HG03139 (cell line): Measurements from ENCODE around the gene SHC4.
"Not testable (repeated sequence)": the region's sequence is repeated elsewhere in the genome, so short reads cannot be mapped to it uniquely, and the experiment has no call there.

Experiments used
- ATAC-seq: cut with Tn5 transposase; IDR thresholded peaks from one replicate; pipeline ENCODE4 v1.9.1; 2021; ENCODE audit not compliant: unreplicated experiment

The SHC4 gene

GRCh38 chr15:48925714-48926223 lies 38.0 kb downstream of the SHC4 start:
- no peak for ATAC-seq

DNA sequence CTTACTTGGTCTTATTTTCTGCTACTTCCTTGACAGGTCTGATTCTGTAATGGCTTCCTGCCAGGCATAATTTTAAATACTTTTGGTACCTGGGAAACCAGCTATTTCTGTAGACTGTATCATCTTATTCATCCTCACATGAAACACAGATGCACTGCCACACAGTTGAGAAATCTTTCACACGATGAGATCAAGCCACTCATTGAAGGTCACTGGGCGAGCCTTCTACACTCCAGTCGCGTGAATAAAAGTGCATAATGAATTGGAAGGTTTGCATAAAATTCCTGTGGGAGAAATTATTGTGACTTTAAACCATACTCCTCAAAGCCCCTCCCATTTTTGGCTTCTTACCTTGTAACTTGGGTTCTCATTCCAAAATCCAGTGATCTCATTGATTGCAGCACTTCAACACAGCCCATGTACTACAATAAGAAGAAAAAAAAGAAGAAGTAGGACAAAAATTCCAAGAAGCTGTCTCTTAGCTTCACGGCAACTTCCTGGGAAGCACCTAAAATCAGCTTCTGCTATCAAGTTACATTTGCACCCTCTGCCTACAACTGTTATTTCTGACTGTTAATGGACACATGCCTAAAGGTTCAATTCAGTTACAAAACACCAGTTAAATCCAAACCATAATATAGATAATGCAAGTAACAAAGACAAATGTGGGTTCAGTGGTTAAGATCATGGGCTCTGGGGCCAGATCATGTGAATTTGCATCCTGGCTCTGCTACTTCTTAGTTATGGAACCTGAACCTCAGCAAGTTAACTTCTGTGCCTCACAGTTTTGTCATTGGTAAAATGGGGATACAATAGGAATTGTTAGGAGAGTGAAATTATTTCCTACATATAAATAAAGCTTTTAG lies 39.0 kb downstream of the SHC4 start:
- no peak for ATAC-seq

DNA sequence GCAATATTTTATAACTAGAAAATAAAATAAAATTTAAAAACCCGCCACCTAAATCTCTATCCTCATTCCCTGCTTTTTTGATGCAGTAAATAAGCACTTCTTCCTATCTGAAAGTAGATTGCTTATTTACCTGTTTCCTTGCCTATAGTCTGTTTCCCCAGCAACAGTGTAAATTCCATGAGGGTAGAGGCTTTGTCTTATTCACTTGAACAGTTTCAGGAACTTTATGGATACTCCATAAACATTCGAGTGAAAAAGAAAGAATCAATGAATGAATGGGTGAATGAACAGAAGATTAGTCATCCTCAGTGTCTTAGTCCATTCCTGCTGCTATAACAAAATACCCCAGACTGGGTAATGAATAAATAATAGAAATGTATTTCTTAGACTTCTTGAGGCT lies 41.7 kb downstream of the SHC4 start:
- ATAC-seq: no peak

DNA sequence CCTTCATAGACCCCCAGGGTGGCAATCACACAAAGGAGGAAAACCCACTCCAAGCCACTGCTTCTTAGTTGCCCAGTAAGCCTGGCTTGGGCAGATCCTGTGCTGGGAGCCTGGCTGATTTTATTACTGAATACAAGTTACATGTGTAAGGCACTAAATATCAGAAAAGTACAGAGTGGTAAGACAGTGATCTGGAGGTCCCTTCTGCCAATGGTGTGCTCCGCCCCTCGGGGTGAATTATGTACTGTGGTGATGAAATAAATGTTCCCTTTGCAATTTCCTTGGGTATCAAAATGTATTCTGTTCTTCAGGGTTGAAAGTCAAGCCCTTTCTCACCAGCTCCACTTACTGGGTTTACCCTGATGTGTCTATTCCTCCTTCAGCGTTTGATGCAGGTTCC lies 47.0 kb downstream of the SHC4 start:
- no peak for ATAC-seq

DNA sequence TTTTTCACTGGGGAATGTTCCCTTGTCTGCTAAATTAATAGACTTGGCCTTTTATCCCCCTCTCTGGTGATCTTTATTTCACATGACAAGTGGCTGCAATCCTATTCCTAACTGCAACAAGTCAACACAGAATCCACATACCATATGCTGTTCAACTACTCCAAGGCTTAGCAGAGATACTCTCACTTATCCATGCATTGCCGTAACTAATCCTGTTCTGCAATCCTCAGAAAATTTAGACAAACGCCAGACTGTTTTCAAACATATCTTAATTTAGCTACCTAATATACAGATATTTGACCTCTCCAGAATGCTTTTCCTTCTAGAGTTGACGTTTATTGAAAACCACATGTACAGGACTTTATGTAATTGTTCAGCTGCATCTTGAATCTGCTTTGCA lies 47.9 kb downstream of the SHC4 start:
- ATAC-seq: no peak

GRCh38 chr15:48914717-48915116 lies 49.0 kb downstream of the SHC4 start:
- ATAC-seq: no peak

DNA sequence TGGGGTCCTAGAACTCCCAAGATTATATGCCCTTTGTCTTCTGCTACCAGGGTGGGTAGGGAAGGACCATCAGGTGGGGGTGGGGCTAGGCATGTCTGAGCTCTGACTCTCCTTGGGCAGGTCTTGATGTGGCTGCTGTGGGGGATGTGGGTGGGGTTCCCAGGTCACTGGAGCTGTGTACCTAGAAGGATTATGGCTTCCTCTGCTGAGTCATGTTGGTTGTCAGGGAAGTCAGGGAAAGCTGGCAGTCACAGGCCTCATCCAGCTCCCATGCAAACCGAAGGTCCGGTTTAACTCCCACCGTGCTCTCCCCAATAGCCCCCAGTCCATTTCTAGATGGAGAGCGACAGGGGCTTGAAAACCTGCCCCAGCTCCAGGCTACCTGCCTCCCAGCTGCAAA lies 50.6 kb downstream of the SHC4 start:
- no peak for ATAC-seq

- not testable (repeated sequence) for ATAC-seq
These were observed 53.2 kb downstream of the SHC4 start for GRCh38 chr15:48910554-48910953.

DNA sequence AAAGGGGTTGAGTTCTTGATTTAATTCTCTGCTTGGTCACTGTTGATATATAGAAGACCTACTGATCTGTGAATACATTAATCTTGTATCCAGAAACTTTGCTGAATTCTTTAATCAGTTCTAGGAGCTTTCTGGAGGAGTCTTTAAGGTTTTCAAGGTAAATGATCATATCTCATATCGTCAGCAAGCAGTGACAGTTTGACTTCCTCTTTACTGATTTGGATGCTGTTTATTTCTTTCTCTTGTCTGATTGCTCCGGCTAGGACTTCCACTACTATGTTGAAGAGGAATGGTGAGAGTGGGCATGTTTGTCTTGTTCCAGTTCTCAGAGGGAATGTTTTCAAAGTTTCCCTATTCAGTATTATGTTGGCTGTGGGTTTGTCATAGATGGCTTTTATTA lies 54.4 kb downstream of the SHC4 start:
- not testable (repeated sequence) for ATAC-seq

GRCh38 chr15:48905847-48906246 lies 57.9 kb downstream of the SHC4 start:
- no peak for ATAC-seq

DNA sequence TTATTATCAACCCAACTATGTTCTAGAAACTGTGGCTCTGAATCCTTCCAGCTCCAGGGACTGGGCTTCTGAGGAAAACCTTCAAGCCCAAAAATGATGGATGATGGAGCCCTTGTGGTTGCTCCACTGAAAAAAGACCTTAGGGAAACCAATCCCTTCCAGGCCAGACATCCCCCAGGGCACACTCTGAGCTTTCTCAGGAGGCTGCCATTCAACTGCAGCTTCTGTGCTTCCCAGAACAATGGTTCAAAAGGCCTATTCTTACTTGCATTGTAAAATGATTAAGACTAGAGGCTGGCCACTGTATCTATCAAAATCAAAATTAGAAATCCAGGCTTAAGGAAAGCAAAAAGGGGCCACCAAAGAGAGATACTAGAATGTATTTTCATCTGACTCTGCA lies 58.5 kb downstream of the SHC4 start:
- no peak for ATAC-seq

DNA sequence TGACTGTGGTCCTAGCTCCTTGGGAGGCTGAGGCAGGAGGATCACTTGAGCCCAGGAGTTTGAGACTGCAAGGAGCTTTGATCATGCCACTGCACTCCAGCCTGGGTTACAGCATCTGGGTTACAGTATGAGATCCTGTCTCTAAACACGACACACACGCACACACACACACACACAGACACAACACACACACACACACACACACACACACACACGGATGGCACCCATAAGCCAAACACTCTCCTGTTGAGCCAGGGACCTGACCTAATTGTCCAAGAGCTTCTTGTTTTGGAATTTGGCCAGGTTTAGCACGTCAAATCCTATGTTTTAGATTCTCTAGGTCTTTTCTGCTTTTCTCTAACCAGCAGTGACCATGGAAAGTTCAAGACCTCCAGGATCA lies 59.0 kb downstream of the SHC4 start:
- ATAC-seq: no peak

- ATAC-seq: no peak
These were observed 63.9 kb downstream of the SHC4 start for GRCh38 chr15:48899793-48900192.

- ATAC-seq: no peak
These were observed 65.3 kb downstream of the SHC4 start for GRCh38 chr15:48898446-48898845.

DNA sequence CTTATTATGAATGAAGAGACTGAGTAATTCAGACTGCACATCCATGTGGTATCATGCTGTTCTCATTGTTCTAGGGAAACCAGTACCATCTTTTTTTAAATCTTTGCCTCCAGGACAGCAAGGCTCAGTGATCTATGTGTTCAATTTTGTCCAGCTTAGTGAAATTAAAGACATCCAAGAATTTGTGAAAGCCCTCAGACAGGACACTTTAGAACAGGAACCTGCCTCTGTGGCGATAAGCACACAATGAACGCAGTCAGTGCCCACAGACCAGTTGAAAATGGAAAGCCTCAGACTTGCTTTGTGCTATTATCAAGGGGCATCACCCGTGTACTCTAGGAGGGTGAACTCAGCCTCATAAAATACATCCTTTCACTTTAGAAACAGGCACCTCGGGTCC lies 65.7 kb downstream of the SHC4 start:
- ATAC-seq: no peak

DNA sequence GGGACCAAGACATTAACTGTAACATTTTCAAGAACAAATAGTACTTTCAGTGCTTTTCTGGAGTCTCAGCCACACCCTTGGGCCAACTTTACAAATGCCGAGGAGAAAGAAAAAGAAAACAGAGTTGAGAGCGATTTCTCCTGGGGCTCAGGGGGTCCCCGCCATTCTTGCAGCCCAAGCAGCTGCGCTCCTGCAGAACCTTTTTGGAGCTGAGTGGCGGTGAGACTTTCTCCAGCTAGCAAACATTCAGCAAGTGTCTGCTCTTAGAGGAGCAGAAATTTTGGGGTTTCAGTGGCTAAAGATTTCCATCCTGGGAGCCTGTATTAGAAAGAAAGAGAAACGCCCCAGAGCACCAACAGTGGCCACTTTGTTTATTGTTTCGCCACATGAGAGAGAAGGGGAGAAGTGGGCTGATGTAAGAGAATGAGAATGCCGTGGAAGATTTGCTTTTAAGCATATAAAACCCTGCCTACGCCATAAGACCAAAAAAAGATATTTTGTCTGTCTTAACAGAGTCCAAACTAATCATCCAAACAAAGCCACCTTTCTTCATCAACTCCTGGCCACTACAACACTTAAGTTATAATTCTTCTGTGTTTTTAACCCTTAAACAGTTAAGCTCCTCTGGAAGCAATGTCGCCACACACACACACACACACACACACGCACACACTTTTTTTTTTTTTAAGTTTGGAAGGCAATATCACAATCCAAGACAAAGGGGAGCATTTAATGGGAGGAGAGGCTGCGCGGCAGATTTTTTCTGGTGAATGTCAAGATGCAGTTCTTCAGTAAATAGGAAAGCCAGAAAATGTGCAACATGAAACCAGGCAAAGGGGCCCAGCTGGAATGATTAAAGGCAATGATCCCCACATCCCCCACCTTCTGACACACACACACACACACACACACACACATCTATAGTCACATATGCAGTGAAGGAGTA lies 66.6 kb downstream of the SHC4 start:
- ATAC-seq: no peak

DNA sequence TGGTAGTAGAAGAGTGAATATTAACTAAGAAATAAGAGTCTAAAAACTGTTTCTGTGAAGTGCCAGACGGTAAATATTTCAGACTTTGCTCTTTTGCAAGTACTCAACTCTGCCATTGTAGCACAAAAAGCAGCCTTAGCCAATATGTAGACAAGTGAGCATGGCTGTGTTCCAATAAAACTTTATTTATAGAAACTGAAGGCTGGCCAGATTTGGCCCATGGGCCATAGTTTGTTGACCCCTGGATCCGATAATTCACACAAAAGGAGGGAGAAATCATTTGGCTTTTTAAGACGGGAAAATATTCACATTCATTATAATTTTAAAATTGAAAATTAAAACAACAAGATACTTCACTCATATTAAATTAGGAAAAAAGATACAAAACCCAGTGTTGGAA lies 70.4 kb downstream of the SHC4 start:
- no peak for ATAC-seq

DNA sequence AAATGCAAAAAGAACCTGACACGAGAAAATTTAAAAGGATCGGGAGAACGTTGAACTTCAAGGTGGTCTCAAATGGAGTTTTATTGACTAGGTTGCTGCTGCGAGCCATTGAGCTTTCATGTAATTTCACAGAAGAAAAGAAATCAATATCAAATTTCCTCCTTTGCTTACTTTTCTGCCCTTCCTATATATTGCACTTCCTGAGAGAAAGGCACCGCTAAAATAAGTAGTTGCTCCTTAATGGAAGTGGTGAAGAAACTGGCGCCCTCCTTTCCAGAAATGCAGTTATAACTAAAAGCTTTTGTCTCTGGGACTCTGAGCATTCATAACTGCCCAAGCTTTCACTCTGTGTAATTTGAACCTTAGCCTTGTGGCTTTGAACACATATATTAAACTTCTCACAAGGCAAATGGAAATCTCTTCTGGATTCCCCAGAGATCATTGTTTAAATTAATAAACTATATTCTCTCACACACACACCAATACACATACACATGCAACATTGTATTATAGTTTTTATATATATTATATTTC lies 72.4 kb downstream of the SHC4 start:
- ATAC-seq: no peak

DNA sequence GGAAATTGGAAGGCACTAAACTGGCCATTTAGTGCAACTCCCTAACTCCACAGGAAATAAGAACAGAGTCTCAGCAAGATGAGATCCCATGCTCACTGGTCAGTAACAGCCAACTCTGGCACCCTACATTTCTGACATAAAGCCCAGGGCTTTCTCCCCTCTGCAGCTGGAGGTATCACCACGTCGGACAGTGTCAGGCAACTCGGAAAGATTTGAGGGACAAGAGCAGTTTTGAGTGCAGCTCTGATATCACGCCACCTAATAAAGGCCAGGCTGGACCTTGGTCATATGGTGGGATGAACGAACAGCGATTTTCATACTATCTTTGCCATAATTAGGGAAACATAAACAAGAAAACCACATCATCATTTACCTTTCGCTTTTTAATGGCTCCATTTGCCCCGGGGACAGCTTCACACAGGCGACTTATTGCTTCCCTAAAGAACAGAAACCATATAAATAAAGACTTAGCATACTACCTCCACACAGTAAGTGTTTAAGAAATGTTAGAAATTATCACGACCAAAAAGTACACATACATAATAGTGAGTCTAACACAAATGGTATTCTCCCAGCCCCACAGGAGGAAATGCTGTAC lies 73.2 kb downstream of the SHC4 start:
- ATAC-seq: no peak

GRCh38 chr15:48889925-48890324 lies 73.8 kb downstream of the SHC4 start:
- no peak for ATAC-seq

DNA sequence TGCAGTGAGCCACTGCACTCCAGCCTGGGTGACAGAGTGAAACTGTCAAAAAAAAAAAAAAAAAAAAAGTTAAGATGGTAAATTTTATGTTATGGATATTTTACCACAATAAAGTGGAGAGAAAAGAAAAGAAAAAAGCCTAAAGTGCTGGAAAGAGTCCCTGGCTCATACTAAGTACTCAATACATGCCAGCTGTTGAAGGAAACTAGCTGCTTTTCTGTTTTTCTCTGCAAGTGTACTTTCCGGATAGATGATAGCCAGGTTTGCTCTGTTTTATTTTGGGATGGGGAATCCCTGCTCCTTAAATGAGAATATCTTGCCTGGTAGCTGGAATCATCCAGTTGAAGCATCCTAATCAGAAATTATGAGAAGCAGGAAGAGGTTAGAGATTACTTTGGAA lies 74.9 kb downstream of the SHC4 start:
- no peak for ATAC-seq
